OCI-LY1 (cell line): ENCODE results near the gene MYO3B.

Source experiments
- H2AFZ ChIP-seq: fragments of 200-600 bp; sonication (generic), shearing (Covaris generic); 2 replicates; pipeline ENCODE4 v1.6.0; 2014; ENCODE audit warnings: antibody characterized with exemption, mild to moderate bottlenecking, low read length
- H3F3A ChIP-seq: fragments of 200-600 bp; sonication (generic), shearing (Covaris generic); 2 replicates; pipeline ENCODE4 v1.6.0; 2014; ENCODE audit warnings: mild to moderate bottlenecking, antibody characterized with exemption, low read length, moderate library complexity; ENCODE audit not compliant: insufficient read depth
- H3K27ac ChIP-seq: fragments of 200-600 bp; sonication (generic); 2 replicates; pipeline ENCODE4 v1.5.1; 2014; ENCODE audit warnings: low read length, mixed run types, mild to moderate bottlenecking, low read depth; ENCODE audit not compliant: poor library complexity, severe bottlenecking
- H3K27me3 ChIP-seq: fragments of 200-600 bp; sonication (generic); 2 replicates; pipeline ENCODE4 v1.6.0; 2014; ENCODE audit warnings: antibody characterized with exemption, mild to moderate bottlenecking, low read length, moderate library complexity; ENCODE audit not compliant: insufficient read depth
- H3K36me3 ChIP-seq: fragments of 200-600 bp; sonication (generic); 2 replicates; pipeline ENCODE4 v1.6.1; 2014; ENCODE audit warnings: mild to moderate bottlenecking, antibody characterized with exemption, low read length, moderate library complexity, mixed read lengths; ENCODE audit not compliant: insufficient read depth
- H3K4me1 ChIP-seq: fragments of 200-600 bp; sonication (generic); 2 replicates; pipeline ENCODE4 v1.5.1; 2014; ENCODE audit warnings: mild to moderate bottlenecking, low read length, moderate library complexity; ENCODE audit not compliant: insufficient read depth, severe bottlenecking
- H3K4me2 ChIP-seq: fragments of 200-600 bp; sonication (generic), shearing (Covaris generic); 2 replicates; pipeline ENCODE4 v1.6.1; 2014; ENCODE audit warnings: low read length
- H3K4me3 ChIP-seq: fragments of 200-600 bp; sonication (generic); 2 replicates; pipeline ENCODE4 v1.5.1; 2014; ENCODE audit warnings: low read length, low read depth, mild to moderate bottlenecking, mixed read lengths; ENCODE audit not compliant: poor library complexity, severe bottlenecking
- H3K79me2 ChIP-seq: fragments of 200-600 bp; shearing (Covaris generic); 2 replicates; pipeline ENCODE4 v1.6.1; 2016; ENCODE audit warnings: mixed run types, low read length, mixed read lengths; ENCODE audit not compliant: insufficient read depth
- H3K9ac ChIP-seq: fragments of 200-600 bp; sonication (generic), shearing (Covaris generic); 2 replicates; pipeline ENCODE4 v1.6.1; 2014; ENCODE audit warnings: mild to moderate bottlenecking, low read length, mixed read lengths
- H3K9me2 ChIP-seq: fragments of 200-600 bp; sonication (generic), shearing (Covaris generic); 2 replicates; pipeline ENCODE4 v1.6.1; 2014; ENCODE audit warnings: low read depth, mild to moderate bottlenecking, low read length, mixed read lengths
- H3K9me3 ChIP-seq: fragments of 200-600 bp; shearing (Covaris generic); 2 replicates; pipeline ENCODE4 v1.6.1; 2014; ENCODE audit warnings: low read length, mixed read lengths
- H4K20me1 ChIP-seq: fragments of 200-600 bp; sonication (generic), shearing (Covaris generic); 2 replicates; pipeline ENCODE4 v1.6.0; 2016; ENCODE audit warnings: mild to moderate bottlenecking, low read length; ENCODE audit not compliant: insufficient read depth
- CTCF ChIP-seq: fragments of 200-600 bp; sonication (generic), shearing (Covaris generic); IDR thresholded peaks from 2 replicates; pipeline ENCODE4 v1.5.1; 2017; ENCODE audit warnings: mild to moderate bottlenecking, antibody characterized with exemption, low read length, moderate library complexity, mixed read lengths
- EZH2 ChIP-seq: fragments of 200-600 bp; sonication (generic), shearing (Covaris generic); IDR thresholded peaks from 2 replicates; pipeline ENCODE4 v1.8.0; 2017; ENCODE audit warnings: borderline replicate concordance, mixed run types, mild to moderate bottlenecking, antibody characterized with exemption, low read length, moderate library complexity, mixed read lengths

Gene MYO3B

DNA sequence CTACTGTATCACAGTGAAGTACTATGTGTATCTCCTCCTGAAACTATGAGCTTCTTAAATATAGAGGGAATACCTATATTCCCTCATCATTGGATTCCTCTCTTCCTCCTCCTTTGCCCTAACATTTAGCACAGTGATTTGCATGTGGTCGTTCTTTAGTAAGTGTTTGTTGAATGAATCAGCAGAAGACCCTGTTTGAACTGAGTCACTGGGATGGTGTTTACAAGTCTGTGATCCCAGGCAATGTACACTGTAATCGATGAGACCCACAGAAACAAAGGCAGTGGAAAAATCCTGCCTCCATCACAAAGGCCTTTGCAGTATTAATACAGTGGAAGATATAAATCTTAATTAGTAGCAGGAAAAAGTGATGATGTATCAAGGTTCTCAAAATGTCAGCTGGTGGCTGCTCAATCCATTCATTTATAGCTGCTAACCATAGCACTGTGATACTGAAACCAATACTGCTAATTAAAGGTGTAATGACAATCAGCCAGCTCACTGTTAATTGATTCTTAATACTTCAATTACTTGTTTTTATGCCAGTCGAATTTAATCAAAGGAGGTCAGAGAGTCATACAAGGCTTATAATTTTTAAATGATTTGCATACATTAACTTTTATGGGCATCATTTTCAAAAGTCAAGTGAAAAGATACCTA, 20.8 kb upstream of the MYO3B start:
- no peaks in the 10 kb centered on the region for H3K79me2 ChIP-seq
- no peaks in the 10 kb centered on the region for H3F3A ChIP-seq
- no peak overlapping the region for H3K4me3 ChIP-seq
- H3K36me3 ChIP-seq: no peaks in the 10 kb centered on the region
- H3K9ac ChIP-seq: no peak overlapping the region
- H3K27me3 ChIP-seq: no peaks in the 10 kb centered on the region
- no peaks in the 10 kb centered on the region for H4K20me1 ChIP-seq
- no peak overlapping the region for H3K27ac ChIP-seq
- H3K9me3 ChIP-seq: no peaks in the 10 kb centered on the region
- no peak overlapping the region for H2AFZ ChIP-seq
- H3K4me1 ChIP-seq: peaks cover 16% of the 10 kb centered on the region
- no peaks in the 10 kb centered on the region for H3K9me2 ChIP-seq
- no peak overlapping the region for H3K4me2 ChIP-seq
- TF ChIP-seq CTCF: no peak
- TF ChIP-seq EZH2: no peak

- no peak overlapping the region for H3K4me2 ChIP-seq
- H3K4me3 ChIP-seq: no peak overlapping the region
- H3K9me2 ChIP-seq: no peaks in the 10 kb centered on the region
- H3F3A ChIP-seq: no peaks in the 10 kb centered on the region
- no peak overlapping the region for H2AFZ ChIP-seq
- H3K36me3 ChIP-seq: no peaks in the 10 kb centered on the region
- no peak overlapping the region for H3K27ac ChIP-seq
- peaks cover 16% of the 10 kb centered on the region for H3K4me1 ChIP-seq
- no peaks in the 10 kb centered on the region for H3K79me2 ChIP-seq
- no peaks in the 10 kb centered on the region for H3K9me3 ChIP-seq
- no peak for TF ChIP-seq EZH2
- no peak for TF ChIP-seq CTCF
- H3K9ac ChIP-seq: no peak overlapping the region
- H3K27me3 ChIP-seq: no peaks in the 10 kb centered on the region
- no peaks in the 10 kb centered on the region for H4K20me1 ChIP-seq
Observed at GRCh38 chr2:170159060-170159459, 18.9 kb upstream of the MYO3B start.

GRCh38 chr2:170161516-170162270, 16.3 kb upstream of the MYO3B start:
- TF ChIP-seq CTCF: no peak
- TF ChIP-seq EZH2: no peak
- Histone ChIP-seq H3K4me3 (no peak overlapping the region), H4K20me1 (no peaks in the 10 kb centered on the region), H2AFZ (no peak overlapping the region), H3K4me1 (no peaks in the 10 kb centered on the region), H3K27me3 (no peaks in the 10 kb centered on the region), H3K36me3 (no peaks in the 10 kb centered on the region), H3K9me3 (no peaks in the 10 kb centered on the region), H3K9me2 (no peaks in the 10 kb centered on the region), H3K4me2 (no peak overlapping the region), H3K27ac (no peak overlapping the region), H3K79me2 (no peaks in the 10 kb centered on the region), H3F3A (no peaks in the 10 kb centered on the region), H3K9ac (no peak overlapping the region)
